ENCODE data around the gene KRTAP23-1. TPM values are rescaled to one million over a fixed set of nuclear protein-coding genes. Genes with fewer than 3 reads are reported as not detected.

The KRTAP23-1 gene
- total RNA-seq, 1 experiment from 2014 or later = not detected

- DNase-seq (ENCODE audit: low read depth) = no peak
These were observed 41.5 kb downstream of the KRTAP23-1 start for GRCh38 chr21:30306884-30307283.

GRCh38 chr21:30305136-30305535, 43.3 kb downstream of the KRTAP23-1 start:
- no peak for DNase-seq (ENCODE audit: low read depth)

Other genes starting within 250 kb of the KRTAP23-1 start
- gene CLDN17, start 181.8 kb downstream of the KRTAP23-1 start, total RNA-seq (2014; rRNA removed) = not detected in 2 replicates
- not detected in 2 replicates for gene CLDN8, start 132.5 kb downstream of the KRTAP23-1 start, total RNA-seq (2014; rRNA removed)
- gene KRTAP24-1, start 65.7 kb downstream of the KRTAP23-1 start, total RNA-seq (2014; rRNA removed) = not detected in 2 replicates
- not detected in 2 replicates for gene KRTAP25-1, start 59.1 kb downstream of the KRTAP23-1 start, total RNA-seq (2014; rRNA removed)
- not detected in 2 replicates for gene KRTAP26-1, start 28.3 kb downstream of the KRTAP23-1 start, total RNA-seq (2014; rRNA removed)
- gene KRTAP27-1, start 10.9 kb downstream of the KRTAP23-1 start, total RNA-seq (2014; rRNA removed) = not detected in 2 replicates
- gene KRTAP13-2, start 23.7 kb upstream of the KRTAP23-1 start, total RNA-seq (2014; rRNA removed) = not detected in 2 replicates
- not detected in 2 replicates for gene KRTAP13-1, start 47.4 kb upstream of the KRTAP23-1 start, total RNA-seq (2014; rRNA removed)
- not detected in 2 replicates for gene KRTAP13-3, start 77.3 kb upstream of the KRTAP23-1 start, total RNA-seq (2014; rRNA removed)
- gene KRTAP13-4, start 81.6 kb upstream of the KRTAP23-1 start, total RNA-seq (2014; rRNA removed) = not detected in 2 replicates
- gene KRTAP15-1, start 91.7 kb upstream of the KRTAP23-1 start, total RNA-seq (2014; rRNA removed) = not detected in 2 replicates
- not detected in 2 replicates for gene KRTAP19-1, start 131.8 kb upstream of the KRTAP23-1 start, total RNA-seq (2014; rRNA removed)
- not detected in 2 replicates for gene KRTAP19-2, start 138.8 kb upstream of the KRTAP23-1 start, total RNA-seq (2014; rRNA removed)
- gene KRTAP19-3, start 143.4 kb upstream of the KRTAP23-1 start, total RNA-seq (2014; rRNA removed) = not detected in 2 replicates
- not detected in 2 replicates for gene KRTAP19-4, start 148.6 kb upstream of the KRTAP23-1 start, total RNA-seq (2014; rRNA removed)
- not detected in 2 replicates for gene KRTAP19-5, start 153.5 kb upstream of the KRTAP23-1 start, total RNA-seq (2014; rRNA removed)
- not detected in 2 replicates for gene KRTAP19-6, start 193.3 kb upstream of the KRTAP23-1 start, total RNA-seq (2014; rRNA removed)
- not detected in 2 replicates for gene KRTAP19-7, start 212.7 kb upstream of the KRTAP23-1 start, total RNA-seq (2014; rRNA removed)
- gene KRTAP22-2, start 241.8 kb upstream of the KRTAP23-1 start, total RNA-seq (2014; rRNA removed) = not detected in 2 replicates
- not detected in 2 replicates for gene KRTAP6-3, start 243.8 kb upstream of the KRTAP23-1 start, total RNA-seq (2014; rRNA removed)